ENCODE data around the gene UHRF2.
A peak's percentile ranks its signal among the peaks of the same experiment; 100 is the strongest.
"Not testable (repeated sequence)": the region's sequence is repeated elsewhere in the genome, so short reads cannot be mapped to it uniquely, and the experiment has no call there.

Gene UHRF2

DNA sequence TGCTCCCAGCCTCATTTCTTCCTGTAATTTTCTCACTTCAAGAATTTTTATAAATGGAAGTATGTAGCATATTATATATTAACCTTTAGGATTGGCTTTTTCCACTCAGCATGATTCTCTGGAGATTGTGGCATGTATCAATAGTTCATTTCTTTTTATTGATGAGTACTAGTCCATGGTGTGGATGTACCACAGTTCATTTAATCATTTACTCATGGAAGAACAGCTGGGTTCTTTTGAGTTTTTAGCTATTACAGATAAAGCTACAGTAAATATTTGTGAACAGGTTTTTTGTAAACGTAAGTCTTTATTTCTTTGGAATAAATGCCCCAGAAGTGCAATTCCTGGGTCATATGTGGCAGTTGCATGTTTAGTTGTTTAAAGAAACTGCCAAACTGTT lies 76.1 kb downstream of the UHRF2 start:
- no peak for DNase-seq (ENCODE audit: low spot score)

DNA sequence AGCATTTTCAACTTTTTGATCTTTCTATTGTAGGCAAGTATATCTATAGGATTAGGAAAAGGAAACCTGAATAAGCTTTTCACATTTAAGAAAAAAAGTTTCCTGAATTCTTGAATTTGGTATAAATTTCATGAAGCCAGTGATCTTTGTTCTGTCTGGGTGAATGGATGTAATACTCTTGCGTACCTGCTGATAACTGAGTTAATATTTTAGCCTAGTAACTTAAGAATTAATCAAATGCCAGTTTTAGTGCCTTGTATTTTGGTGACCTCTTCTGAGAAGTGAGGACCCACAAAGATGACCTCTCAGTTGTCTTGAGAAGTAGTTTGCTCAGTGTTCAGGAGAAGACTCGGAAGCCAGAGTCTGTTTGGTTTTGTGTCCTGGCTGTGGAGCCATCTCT lies 77.9 kb downstream of the UHRF2 start:
- DNase-seq (ENCODE audit: low spot score): no peak

GRCh38 chr9:6495466-6495865 lies 82.5 kb downstream of the UHRF2 start:
- DNase-seq (ENCODE audit: low spot score): no peak

DNA sequence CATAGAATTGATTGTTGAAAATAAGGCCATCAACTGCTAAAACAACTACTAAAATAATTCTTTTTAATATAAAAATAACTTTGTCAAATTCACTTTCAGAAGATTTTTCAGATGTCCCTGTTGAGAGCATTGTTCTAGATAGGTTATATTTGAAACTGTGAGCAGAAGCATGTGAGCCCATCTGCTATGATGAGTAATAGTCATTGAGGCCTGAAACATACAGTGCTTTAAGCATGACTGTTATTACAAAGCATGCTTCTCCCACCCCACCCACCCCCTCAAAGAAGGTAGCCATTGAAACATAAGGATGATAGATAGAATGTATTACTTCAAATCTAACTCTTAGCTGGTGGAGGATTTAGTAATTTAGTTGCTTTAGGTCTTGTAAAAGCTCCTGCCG lies 86.0 kb downstream of the UHRF2 start:
- no peak for DNase-seq (ENCODE audit: low spot score)

- no peak for DNase-seq (ENCODE audit: low spot score)
Observed at GRCh38 chr9:6501526-6502210, 88.7 kb downstream of the UHRF2 start.

- DNase-seq (ENCODE audit: low spot score): no peak
Observed at GRCh38 chr9:6502399-6502798, 89.4 kb downstream of the UHRF2 start.

- DNase-seq (ENCODE audit: low spot score): no peak
Observed at GRCh38 chr9:6506571-6506970, 93.6 kb downstream of the UHRF2 start.

DNA sequence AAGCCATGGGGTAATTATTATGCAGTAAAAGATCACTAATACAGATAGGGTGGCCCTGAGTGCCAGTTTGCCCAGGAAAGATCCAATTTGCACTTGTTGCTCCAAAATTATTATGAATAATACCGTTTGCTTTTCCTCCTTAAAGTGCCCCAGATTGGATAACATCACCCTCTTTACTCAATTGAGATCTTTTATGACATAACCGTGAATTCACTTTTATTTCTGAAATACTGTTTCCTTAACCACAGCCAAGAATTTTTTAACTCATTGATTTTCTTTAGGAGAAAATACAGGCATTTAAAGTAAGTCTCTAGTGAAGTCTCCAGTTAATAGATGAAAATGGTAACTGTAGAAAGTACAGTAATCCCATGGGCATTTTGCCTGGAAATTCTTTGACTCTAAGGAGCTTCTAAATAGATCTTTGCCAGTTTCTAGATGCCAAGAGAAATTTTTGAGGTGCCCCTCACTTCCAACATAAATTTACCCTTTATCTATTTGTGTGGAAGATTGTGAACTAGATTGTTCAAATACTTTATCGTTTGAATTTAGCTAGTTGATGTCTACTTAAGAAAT lies 99.2 kb downstream of the UHRF2 start:
- no peak for DNase-seq (ENCODE audit: low spot score)

GRCh38 chr9:6522263-6522662 lies 109.3 kb downstream of the UHRF2 start:
- DNase-seq (ENCODE audit: low spot score): no peak

- DNase-seq (ENCODE audit: low spot score): no peak
Observed at GRCh38 chr9:6525326-6526045, 112.5 kb downstream of the UHRF2 start.

DNA sequence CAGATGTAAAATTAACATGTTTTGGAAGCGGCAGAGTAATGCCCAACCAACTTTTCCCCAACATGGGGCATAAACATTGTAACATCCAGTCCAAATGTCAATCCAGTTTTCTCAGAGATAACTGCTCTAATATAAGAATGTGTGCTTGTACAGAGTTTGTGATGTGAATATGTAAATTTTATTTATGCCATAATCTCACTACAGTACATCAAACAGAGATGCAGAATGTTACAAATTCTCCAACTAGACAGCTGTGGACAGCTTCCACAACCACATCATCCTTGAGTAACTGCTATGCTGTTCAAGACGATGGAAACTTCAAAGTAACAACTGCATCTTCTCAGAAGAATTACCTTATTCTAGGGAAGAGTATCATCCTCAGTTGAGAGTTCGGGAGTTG lies 122.6 kb downstream of the UHRF2 start:
- DNase-seq (ENCODE audit: low spot score): no peak

- DNase-seq (ENCODE audit: low spot score): no peak
Observed at GRCh38 chr9:6538666-6539071, 125.7 kb downstream of the UHRF2 start.

DNA sequence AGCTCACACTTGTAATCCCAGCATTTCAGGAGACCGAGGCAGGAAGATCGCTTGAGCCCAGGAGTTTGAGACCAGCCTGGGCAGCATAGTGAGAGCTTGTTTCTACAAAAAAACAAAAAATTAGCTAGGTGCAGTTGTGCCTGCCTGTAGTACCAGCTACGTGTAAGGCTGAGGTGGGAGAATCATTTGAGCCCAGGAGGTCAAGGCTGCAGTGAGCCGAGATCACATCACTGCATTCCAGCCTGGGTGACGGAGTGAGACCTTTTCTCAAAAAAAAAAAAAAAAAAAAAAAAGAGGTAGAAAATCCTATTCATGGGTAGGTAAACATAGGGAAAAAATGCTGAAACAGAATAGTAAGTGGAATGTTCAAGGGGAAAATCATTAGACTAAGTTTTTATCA lies 129.6 kb downstream of the UHRF2 start:
- DNase-seq (ENCODE audit: low spot score): not testable (repeated sequence)

DNA sequence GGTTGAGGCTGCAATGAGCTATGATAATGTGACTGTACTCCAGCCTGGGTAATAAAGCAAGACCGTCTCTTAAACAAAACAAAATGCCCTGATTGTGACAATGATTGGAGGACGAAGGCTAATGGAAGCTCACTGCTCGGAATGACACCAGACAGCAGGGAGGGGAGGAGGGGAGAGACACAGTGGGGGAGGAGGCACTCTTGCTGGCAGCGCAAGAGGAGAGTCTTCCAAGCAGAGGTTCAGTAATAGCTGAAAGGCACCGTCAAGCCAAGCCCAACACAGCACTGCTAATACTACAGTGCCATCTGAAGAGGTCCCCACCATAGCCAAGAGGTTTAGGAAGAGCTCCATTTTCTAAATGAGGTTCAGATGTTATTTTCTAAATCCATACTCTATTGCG lies 130.2 kb downstream of the UHRF2 start:
- no peak for DNase-seq (ENCODE audit: low spot score)

- DNase-seq (ENCODE audit: low spot score): no peak
Observed at GRCh38 chr9:6545017-6545691, 132.2 kb downstream of the UHRF2 start.

DNA sequence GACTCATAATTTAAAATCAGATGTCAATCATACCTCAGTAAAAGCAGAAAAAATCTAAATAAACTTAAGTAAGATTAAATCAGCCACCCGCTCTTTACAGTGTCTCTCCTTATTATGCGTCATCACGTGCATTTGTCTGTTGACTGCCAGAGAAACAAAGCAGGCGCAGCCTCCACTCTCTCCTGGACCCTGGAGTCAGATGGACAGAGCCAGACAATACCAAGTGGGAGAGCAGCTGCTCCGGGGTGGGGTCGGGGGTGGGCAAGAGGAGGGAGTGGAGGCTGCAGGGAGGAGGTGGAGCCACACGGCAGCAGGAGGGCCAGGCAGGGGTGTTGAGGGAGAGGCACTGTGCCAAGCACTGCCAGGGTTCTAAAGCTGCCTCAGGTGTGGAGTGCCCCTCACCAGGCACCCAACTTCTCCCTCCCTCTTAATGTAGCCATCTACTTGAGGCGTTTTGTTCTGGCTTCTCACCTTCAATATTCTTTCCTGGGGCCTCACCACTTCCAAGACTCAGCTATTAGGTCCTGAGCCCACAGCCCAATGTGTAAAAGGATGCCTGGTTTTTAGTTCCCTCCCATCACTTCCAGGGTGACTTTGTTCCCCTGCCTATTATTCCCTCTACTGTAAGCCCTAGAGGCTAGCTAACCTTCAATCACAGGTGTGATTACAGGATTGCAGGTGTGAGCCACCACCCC lies 136.3 kb downstream of the UHRF2 start:
- no peak for DNase-seq (ENCODE audit: low spot score)

DNA sequence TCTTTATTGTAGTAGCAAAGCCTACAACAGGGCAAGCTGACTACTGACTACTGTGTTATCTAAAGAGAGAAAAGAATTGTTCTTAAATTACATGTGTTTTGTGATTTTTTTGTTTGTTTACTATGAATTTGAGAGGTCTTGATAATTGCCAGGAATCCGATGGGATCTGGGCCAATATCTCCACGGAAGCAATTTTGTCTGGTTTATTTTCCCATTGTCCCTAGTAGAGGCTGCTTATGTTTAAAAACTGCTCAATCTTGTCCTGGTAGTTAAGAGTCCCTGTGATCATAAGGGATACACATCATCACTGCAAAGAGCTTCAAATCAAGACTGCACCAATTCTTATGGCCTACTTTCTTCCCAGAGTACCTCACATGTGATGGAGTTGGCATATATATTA lies 138.1 kb downstream of the UHRF2 start:
- DNase-seq (ENCODE audit: low spot score): no peak

GRCh38 chr9:6552033-6552432 lies 139.0 kb downstream of the UHRF2 start:
- DNase-seq (ENCODE audit: low spot score): no peak

GRCh38 chr9:6552498-6553121 lies 139.6 kb downstream of the UHRF2 start:
- DNase-seq (ENCODE audit: low spot score): peak; percentile 83

DNA sequence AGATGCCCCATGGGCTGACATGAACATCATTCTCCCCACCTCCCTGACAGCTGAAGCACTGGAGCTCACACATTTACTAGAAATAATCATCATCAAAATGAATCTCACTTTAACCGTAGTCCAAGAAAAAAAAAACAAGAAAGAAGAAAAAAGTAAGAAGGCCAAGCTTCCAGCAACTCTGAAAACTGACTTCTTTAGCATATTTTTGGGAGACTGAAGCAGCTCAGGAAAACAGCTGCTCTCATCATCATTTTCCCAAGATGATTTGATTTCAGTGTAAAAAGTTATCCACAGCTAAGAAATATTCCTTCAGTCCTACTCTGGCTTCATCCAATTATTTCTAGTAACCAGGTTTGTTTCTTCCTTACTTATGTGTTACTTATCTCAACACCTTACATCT lies 140.9 kb downstream of the UHRF2 start:
- DNase-seq (ENCODE audit: low spot score): no peak

Data from kidney capillary endothelial cell (primary cell).